Measurements from ENCODE around the gene ZSCAN10.
A peak's percentile ranks its signal among the peaks of the same experiment; 100 is the strongest.

Gene ZSCAN10

DNA sequence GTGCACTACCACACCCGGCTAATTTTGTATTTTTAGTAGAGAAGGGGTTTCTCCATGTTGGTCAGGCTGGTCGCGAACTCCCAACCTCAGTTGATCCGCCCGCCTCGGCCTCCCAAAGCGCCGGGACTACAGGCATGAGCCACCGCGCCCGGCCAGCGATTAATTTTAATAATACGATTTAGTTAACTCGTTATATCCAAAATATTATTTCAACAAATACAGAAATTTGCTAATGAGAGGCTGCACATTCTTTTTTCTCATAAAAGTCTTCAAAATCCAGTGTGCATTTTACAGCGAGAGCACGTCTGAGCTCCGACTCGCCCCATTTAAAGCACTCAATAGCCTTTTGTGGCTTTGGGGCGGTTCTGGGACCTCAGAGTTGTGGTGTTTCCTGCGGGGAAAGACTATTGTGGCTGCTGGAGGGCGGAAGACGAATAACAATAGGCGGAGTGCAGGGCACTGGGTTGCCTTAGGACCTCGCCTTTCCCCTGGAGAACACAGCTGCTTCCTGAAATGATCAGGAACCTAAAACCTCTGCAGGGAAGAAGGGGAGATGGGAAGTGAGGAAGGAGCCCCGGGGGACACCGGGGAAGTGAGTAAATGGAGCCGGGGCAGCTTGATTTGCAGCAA, 2.9 kb upstream of the ZSCAN10 start:
- DNase-seq: no peak

DNA sequence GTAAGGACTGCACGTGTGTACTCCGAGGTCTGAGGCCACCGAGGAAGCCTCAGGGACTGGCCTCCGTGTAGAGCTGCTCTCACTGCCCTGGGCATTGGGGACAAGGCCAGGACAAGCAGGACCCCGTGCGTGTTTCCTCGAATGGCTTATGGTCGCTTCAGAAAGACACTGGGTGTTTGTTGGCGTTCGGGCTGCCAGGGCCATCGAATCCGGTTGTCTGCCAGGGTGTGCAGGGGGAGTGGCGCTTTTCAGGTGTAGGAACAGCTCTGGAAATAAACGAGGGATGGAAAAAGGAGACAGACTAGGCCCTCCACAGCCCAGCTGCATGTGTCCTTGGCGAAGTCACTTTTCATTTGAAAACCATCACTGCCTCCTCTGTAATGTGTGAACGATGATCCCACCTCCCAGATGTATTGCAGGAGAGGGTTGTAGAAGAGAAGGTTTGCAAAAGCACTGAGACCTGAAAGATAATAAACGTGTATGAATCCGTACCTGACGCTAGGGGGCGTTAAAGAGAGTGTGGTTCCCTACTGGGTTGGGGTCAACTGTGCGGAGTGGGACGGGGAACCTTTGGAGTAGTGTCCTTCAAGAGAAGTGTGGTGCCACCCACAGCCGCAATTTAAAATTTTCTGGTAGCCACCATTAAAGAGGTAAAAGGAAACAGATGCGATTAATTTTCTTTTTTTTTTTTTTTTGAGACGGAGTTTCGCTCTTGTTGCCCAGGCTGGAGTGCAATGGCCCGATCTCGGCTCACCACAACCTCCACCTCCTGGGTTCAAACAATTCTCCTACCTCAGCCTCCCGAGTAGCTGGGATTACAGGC, 2.1 kb upstream of the ZSCAN10 start:
- DNase-seq: peak; percentile 68

DNA sequence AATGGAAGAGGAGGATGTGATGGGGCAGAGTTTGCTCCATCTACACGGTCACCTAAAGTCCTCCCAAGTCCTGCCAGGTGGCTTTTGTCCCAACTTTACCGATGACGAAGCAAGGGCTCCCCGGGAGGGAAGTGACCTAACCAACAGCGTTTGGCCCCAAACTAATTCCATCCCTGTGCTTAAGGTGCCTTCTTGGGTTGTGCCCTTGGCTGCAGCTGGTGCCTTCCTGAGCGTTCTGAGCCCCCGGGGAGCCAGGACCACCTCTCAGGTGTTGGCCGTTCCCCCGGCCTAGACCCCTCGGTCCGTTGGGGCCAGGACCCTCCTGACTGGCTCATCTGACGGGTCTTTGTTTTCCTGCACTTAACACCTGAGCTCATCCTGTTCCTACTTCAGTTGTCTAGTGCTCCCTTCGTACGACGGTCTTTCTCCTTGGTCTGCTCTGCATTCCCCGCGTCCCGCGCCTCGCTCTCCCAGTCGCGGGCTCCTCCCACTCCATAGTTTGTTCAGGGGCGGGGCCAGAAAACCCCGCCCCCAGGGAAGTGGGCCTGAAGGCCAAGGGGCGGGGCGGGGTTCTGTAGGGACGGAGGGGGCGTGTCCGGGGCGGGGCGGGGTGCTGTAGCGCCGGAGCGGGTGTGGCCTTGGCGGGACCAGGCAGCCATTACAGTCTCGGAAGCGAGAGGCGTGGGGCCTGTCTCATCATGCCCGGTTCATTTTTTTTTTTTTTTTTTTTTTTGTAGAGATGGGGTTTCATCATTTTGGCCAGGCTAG, 822 bp upstream of the ZSCAN10 start:
- peak; percentile 97 for DNase-seq

DNA sequence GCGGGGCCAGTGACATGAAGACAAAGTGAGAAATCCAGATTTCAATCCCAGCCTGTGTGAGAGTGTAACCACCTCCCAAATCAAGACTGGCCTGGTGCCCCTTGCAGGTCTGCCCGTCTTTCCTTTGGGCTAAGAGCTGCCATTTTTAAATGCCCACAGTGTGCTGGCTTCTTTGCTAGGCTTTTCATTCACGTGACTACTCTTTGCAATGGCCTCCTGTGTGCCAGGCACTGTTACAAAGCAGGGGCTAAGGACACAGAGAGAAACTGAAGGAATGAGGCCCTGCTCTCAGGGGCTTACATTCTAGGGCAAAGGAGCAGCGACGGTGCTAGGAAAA, 269 bp upstream of the ZSCAN10 start:
- no peak for DNase-seq

GRCh38 chr16:3097266-3097665, 1.8 kb downstream of the ZSCAN10 start:
- no peak for DNase-seq

- no peak for DNase-seq
These were observed 2.7 kb downstream of the ZSCAN10 start for GRCh38 chr16:3096362-3096761.

DNA sequence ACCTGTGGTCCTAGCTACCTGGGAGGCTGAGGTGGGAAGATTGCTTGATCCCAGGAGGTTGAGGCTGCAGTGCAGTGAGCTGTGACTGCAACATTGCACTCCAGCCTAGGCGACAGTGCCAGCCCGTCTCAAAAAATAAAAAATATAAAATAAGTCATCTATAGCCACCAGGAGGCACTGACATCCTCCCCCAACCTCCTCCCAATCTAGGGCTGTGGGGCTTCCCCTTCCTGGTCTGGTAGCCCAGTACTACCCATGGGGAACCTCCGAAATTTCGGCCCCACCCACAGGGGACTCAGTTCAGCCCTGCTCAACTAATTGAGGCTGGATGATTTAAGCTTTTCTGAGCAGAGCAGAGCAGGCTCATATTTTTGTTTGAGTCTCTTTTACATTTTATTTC, 3.2 kb downstream of the ZSCAN10 start:
- peak; percentile 21 for DNase-seq

GRCh38 chr16:3094289-3095027, 4.6 kb downstream of the ZSCAN10 start:
- DNase-seq: peak; percentile 67

DNA sequence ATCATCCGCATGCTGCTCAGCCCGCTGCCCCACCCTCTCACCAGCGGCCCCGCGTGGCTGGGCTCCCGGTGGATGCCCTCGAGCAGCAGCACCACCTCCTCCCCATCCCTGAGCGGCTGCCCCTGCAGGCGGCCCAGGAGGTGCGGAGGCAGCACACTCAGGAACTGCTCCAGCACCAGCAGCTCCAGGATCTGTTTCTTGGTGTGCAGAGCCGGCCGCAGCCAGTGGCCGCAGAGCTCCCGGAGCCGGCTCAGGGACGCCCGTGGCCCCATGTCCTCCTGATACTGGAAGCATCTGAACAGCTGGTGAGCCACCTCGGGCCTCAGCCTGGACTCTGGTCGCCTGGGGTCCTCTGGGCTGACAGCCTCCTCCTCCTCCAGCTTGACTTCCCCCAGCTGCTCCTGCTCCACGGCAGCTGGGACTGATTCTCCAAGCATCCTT, 6.6 kb downstream of the ZSCAN10 start:
- DNase-seq: peak; percentile 38

- no peak for DNase-seq
These were observed 7.5 kb downstream of the ZSCAN10 start for GRCh38 chr16:3091551-3091950.

- peak; percentile 26 for DNase-seq
These were observed 9.1 kb downstream of the ZSCAN10 start for GRCh38 chr16:3089717-3090592.

GRCh38 chr16:3088925-3089716, 10.0 kb downstream of the ZSCAN10 start:
- no peak for DNase-seq

- no peak for DNase-seq
These were observed 10.6 kb downstream of the ZSCAN10 start for GRCh38 chr16:3088450-3088849.

DNA sequence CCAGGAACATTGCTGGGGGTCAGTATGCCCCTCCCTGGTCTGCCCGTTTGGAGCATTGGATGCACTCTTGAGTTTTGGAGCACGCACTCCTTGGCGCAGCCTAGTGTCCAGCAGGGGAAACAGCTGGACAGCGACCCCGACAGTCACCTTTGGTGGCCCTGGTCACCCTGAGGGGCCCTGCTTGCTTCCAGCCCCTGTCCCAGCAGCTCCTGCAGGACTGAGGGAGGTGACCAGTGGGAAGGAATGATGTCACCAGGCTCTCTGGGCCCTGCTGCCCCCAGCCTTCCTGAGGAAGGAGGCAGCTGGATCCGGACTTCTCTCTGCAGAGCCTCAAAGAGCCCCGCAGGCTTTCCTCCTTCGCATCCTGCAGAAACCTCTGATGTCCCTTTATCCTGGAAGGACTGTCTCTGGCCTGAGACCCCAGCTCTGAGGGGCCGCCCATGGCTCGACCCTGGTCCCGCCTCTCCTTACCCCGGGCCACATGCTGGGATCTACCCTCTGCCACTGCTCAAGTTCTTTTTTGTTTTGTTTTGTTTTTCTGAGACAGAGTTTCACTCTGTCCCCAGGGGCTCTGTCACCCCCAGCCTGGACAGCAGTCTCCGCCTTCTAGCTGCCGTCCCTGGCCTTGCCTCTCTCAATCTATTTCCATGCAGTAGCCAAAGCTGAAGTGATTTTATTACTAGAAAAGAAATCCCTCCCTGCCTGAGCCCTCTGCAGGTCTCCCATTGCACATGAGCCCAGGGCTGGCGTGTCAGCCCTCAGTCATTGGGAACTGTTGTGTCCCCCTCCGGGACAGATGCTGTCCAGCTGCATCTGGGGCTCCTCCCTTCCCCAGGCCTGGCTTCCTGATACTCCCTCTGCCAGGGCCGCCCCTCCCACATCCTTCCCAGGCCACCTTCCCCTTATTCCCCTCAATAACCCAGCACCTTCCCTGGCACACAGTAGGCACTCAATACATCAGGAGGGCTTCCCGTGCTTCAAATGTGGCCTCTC, 11.6 kb downstream of the ZSCAN10 start:
- no peak for DNase-seq

GRCh38 chr16:3086596-3087242, 12.4 kb downstream of the ZSCAN10 start:
- no peak for DNase-seq

GRCh38 chr16:3085868-3086595, 13.1 kb downstream of the ZSCAN10 start:
- DNase-seq: no peak

GRCh38 chr16:3084969-3085670, 14.0 kb downstream of the ZSCAN10 start:
- no peak for DNase-seq

DNA sequence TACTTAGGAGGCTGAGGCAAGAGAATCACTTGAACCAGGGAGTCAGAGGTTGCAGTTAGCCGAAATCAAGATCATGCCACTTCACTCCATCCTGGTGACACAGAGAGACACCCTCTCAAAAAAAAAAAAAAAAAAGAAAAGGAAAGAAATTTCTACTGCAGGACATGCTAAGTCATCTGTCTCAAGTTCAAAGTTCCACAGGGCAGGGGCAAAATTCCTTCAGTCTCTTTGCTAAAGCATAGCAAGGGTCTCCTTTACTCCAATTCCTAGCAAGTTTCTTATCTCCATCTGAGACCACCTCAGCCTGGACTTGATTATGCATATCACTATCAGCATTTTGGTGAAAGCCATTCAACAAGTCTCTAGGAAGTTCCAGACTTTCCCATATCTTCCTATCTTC, 14.6 kb downstream of the ZSCAN10 start:
- no peak for DNase-seq

All from NCI-H82 (cell line).